GM12801 (cell line): ENCODE data around the gene OXNAD1.

Experiments
- TF ChIP-seq, protein P1 (sequence below): IDR thresholded peaks from one replicate; pipeline ENCODE4 v1.5.1; 2011; ENCODE audit warnings: control low read depth; ENCODE audit not compliant: insufficient read length; ENCODE audit errors: extremely low read depth

Gene OXNAD1

DNA sequence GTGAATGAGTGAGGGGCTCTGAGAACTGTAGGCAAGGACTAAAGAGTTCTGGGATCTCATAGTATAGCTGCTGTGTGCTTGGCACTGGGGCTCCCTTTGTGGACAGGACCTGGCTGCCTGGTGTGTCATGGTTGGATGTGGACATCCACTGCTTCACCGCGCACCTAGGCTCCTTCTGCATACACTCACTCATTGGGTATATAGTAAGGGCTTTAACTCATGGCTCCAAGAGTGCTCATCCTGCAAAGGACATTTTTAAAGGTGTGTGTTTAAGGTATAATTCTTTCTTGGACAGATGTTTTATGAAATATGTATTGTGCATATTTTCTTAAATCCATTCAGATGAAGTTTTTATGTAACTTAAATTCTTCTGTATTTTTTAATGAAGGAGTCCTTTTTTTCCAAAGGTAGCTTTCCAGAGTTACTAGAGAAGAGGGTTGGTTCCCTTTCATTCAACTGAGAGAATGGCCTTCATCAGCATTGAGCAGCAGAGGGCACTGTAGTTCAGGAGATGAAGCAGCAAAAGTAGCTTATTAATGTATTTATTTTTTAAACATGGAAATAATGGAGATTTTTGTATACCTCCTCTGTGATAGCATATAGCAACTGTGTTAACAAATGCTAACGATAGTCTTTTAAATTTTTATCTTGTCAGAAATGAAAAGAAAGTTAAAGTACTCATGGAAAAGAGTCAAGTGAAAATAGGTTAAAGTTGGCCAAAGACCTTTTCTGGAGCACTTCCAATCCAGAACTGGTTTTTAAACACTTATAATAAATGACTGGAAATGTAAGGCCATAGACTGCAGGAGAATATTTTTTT is 25.2 kb downstream of the OXNAD1 start:
- TF ChIP-seq, protein P1, sequence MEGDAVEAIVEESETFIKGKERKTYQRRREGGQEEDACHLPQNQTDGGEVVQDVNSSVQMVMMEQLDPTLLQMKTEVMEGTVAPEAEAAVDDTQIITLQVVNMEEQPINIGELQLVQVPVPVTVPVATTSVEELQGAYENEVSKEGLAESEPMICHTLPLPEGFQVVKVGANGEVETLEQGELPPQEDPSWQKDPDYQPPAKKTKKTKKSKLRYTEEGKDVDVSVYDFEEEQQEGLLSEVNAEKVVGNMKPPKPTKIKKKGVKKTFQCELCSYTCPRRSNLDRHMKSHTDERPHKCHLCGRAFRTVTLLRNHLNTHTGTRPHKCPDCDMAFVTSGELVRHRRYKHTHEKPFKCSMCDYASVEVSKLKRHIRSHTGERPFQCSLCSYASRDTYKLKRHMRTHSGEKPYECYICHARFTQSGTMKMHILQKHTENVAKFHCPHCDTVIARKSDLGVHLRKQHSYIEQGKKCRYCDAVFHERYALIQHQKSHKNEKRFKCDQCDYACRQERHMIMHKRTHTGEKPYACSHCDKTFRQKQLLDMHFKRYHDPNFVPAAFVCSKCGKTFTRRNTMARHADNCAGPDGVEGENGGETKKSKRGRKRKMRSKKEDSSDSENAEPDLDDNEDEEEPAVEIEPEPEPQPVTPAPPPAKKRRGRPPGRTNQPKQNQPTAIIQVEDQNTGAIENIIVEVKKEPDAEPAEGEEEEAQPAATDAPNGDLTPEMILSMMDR, result no peak

DNA sequence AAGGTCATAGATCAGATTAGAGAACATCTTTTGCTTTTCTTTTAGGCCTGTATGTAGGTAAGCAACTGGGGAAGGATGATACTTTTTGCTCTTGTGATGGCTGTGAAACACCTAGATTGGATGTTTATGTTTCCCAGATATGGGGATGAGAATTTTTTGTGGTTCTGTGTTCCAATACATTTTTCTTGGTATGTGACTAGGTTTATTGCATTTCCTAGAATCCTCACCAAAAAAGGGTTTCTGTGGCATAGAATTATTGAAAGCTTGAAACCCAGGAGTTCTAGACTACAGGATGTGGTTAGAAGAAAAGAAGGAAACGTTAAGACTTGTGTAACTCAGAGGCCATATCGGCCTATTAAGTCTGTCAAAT is 25.8 kb downstream of the OXNAD1 start:
- TF ChIP-seq, protein P1, result no peak

DNA sequence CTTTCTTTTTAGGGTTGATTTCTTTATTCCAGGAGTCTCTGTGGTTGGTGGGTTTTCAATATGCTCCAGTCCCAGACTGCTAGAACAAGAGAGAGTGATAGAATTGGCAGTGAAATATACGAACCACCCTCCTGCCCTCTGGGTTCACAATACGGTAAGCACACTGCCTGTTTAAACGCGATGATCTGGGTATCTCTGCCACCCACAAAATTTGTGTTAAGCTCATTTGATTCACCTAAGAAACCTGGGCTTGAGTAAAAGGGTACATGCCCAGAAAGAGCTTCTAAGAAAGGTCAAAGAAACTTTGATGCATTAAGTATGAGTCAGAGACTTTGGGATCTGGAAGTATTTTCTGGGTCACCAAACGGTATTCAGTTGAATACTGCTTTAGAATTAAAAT is 29.8 kb downstream of the OXNAD1 start:
- TF ChIP-seq, protein P1, result no peak

DNA sequence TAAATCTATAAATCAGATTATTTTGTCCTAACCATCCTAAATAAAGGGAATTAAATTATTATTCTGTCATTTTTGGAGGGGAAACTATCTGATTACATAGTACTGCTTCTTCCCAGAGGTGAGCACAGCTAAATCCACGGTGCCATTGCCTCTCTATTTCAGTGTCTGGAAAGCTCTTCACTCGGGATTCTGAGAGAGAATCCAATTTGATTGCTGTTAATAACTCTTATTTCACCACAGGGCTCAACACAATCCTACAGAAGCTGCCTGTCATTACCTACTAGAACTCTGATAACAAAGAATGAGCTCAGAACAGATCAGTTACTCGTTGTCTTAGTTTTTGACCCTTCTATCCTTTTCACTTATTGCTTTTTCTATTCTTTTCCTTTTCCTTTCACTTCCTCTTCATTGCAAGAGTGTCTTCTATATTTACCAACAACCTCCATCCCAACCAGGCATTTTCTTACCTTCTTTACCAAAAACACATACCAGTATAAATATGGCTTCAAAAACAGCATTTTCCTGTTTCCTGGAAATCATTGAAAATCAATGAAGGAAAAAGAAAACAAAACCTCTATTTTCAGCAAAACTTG is 30.4 kb downstream of the OXNAD1 start:
- TF ChIP-seq, protein P1, result no peak

DNA sequence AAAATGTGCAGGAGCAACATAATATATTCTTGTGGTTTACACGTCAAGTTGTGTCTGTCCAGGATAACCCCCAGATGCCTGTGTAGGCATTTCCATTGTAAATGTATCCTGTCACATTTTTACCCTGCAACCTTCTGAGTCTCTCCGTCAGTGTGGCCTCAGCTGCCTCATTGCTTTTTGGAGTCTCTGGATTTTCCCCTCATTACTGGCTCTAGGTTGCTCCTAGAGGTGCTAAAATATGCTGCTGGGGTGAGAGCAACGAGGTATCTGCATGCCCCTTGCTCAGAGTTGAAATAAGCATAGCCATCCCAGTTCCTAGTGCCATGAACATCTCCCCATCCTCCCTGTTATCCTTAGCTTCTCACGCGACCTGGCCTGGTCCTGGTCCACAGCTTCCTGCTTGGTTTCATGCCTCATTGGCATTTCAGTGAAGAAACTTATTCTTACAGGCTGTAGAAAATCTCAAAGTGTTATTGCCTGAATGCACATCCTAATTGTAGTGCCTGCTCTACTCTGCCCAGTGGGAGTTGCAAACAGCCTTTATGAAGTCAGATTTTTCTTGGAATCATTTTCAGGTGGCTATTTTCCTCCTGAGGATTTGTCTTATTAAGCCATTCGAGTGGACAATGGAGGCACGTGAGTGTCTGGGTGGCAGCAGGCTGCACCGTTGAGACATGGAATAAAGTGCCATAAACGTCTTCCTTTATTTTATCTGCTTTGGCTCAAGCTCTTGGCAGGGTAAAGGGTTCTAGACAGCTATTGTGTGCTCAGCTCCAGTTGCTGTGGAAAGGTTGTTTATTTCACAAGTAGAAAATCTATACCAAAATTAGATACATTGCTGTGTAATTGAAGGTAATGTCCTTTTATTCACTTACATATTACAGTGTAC is 33.2 kb downstream of the OXNAD1 start:
- TF ChIP-seq, protein P1, result no peak

DNA sequence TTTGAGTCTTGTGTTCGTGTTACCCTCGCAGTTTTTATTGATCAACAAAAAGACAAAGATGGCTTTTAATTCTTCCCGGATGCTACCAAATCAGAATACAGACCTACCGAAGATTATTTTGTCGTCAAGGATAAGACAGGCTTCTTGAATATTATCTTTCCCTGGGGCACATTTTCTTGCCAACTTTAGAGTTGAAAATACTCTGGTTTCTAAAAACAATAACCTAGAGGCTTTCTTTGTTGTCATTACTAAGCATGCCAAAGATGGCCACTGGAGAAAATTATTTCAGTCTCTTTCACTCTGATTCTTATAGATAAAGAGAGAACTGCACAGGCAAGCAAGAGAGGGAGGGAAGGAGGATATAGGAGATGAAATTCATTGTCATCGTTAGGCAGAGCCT is 33.9 kb downstream of the OXNAD1 start:
- TF ChIP-seq, protein P1, result no peak

DNA sequence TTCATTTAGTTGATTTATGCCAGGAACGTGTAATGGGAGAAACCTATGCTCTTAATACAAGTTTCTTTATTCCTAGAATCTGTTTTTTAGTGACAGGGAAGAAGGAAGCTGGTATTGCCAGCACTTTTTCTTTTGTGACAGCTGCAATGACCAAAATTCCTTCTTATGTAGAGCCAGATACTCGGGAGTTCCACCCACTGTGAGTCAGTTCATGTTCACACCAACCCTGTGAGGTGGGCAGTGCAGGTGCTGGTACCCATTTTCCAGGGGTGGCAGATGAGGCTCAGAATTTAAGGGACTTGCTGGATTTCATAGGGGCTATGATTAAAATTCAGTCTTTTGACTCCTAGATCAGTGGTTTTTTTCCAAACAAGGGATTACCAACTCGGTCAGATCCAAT is 34.7 kb downstream of the OXNAD1 start:
- TF ChIP-seq, protein P1, result no peak
